DLD1 (cell line): ENCODE results near the gene ATP2B1.
"Not testable (repeated sequence)": the region's sequence is repeated elsewhere in the genome, so short reads cannot be mapped to it uniquely, and the experiment has no call there.

Experiments used
- in situ Hi-C: cut with HindIII; loops from 2 replicates; pipeline ENCODE4 v1.10.0; 2017; ENCODE audit warnings: low sequenced_read_pairs

Gene ATP2B1

GRCh38 chr12:89708565-89709156, at the start of gene ATP2B1:
Gene ATP2B1, minus strand, starts transcription at chr12:89708838. Its CDS starts 52,952 bp downstream, at chr12:89655886.
- in situ Hi-C loops = no loop called here

- in situ Hi-C loops = not testable (repeated sequence)
Measured at GRCh38 chr12:89757987-89758386, 49.3 kb upstream of the ATP2B1 start.

GRCh38 chr12:89756585-89757398, 48.2 kb upstream of the ATP2B1 start:
- in situ Hi-C loops = no loop called here

GRCh38 chr12:89756194-89756584, 47.6 kb upstream of the ATP2B1 start:
- in situ Hi-C loops = no loop called here

GRCh38 chr12:89753997-89754396, 45.4 kb upstream of the ATP2B1 start:
- in situ Hi-C loops = no loop called here

- in situ Hi-C loops = no loop called here
Measured at GRCh38 chr12:89752341-89752740, 43.7 kb upstream of the ATP2B1 start.

GRCh38 chr12:89750389-89751351, 42.0 kb upstream of the ATP2B1 start:
- in situ Hi-C loops = no loop called here

GRCh38 chr12:89748791-89749190, 40.2 kb upstream of the ATP2B1 start:
- in situ Hi-C loops = no loop called here

GRCh38 chr12:89745286-89745685, 36.6 kb upstream of the ATP2B1 start:
- in situ Hi-C loops = no loop called here

- in situ Hi-C loops = no loop called here
Measured at GRCh38 chr12:89742337-89743022, 33.8 kb upstream of the ATP2B1 start.

- in situ Hi-C loops = no loop called here
Measured at GRCh38 chr12:89740943-89741342, 32.3 kb upstream of the ATP2B1 start.

GRCh38 chr12:89736995-89737394, 28.4 kb upstream of the ATP2B1 start:
- in situ Hi-C loops = no loop called here

- in situ Hi-C loops = no loop called here
Measured at GRCh38 chr12:89733579-89734201, 25.1 kb upstream of the ATP2B1 start.

- in situ Hi-C loops = no loop called here
Measured at GRCh38 chr12:89732522-89732921, 23.9 kb upstream of the ATP2B1 start.

- in situ Hi-C loops = no loop called here
Measured at GRCh38 chr12:89731614-89732013, 23.0 kb upstream of the ATP2B1 start.

- in situ Hi-C loops = no loop called here
Measured at GRCh38 chr12:89731089-89731488, 22.5 kb upstream of the ATP2B1 start.

- in situ Hi-C loops = no loop called here
Measured at GRCh38 chr12:89729946-89730459, 21.4 kb upstream of the ATP2B1 start.

GRCh38 chr12:89723276-89723675, 14.6 kb upstream of the ATP2B1 start:
- in situ Hi-C loops = no loop called here

GRCh38 chr12:89721291-89721987, 12.8 kb upstream of the ATP2B1 start:
- in situ Hi-C loops = no loop called here
